Upper lobe of left lung (tissue), 4 donors: ENCODE data around the gene IAH1.

ENCODE experiments used
- POLR2A ChIP-seq, 4 donors: fragments of 450-650 bp; IDR thresholded peaks; one replicate each; pipeline ENCODE4 v1.5.1; 2016 to 2017; ENCODE audit warnings: antibody characterized with exemption in 4 of 4, mild to moderate bottlenecking in 2 of 4
- POLR2AphosphoS5 ChIP-seq, 2 donors: sonication (generic); formaldehyde crosslinking; IDR thresholded peaks; one replicate each; pipeline ENCODE4 v1.5.1; 2017; ENCODE audit warnings: antibody characterized with exemption in 2 of 2
- TF ChIP-seq, protein P1 (sequence below), 6 experiments: fragments of 450-650 bp in 4 of 6; fragments of 200-600 bp in 2 of 6; sonication (generic) in 2 of 6; IDR thresholded peaks; one replicate each; pipeline ENCODE4 v1.5.1; 2016 to 2019; ENCODE audit warnings: antibody characterized with exemption in 6 of 6

DNA sequence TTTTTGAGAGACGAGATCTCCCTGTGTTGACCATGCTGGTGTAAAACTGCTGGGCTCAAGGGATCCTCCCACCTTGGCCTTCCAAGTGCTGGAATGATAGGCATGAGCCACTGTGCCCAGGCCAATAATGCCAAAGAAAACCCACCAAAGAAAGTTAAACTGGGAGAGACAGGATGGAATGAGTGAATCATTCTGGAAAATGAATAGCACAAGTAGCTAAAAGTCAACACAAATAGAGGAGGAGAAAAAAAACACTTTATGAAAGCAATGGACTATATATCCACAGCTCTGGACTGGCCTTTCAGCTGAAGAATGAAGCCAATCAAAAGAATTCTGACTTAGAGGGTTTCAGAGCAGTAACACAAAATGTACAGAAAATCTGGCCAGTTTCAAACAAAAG is 23.9 kb downstream of the IAH1 start:
- TF ChIP-seq, protein P1, sequence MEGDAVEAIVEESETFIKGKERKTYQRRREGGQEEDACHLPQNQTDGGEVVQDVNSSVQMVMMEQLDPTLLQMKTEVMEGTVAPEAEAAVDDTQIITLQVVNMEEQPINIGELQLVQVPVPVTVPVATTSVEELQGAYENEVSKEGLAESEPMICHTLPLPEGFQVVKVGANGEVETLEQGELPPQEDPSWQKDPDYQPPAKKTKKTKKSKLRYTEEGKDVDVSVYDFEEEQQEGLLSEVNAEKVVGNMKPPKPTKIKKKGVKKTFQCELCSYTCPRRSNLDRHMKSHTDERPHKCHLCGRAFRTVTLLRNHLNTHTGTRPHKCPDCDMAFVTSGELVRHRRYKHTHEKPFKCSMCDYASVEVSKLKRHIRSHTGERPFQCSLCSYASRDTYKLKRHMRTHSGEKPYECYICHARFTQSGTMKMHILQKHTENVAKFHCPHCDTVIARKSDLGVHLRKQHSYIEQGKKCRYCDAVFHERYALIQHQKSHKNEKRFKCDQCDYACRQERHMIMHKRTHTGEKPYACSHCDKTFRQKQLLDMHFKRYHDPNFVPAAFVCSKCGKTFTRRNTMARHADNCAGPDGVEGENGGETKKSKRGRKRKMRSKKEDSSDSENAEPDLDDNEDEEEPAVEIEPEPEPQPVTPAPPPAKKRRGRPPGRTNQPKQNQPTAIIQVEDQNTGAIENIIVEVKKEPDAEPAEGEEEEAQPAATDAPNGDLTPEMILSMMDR (IDR thresholded peaks at IDR 0.05) = no peak
- no peak for TF ChIP-seq POLR2AphosphoS5 (IDR thresholded peaks at IDR 0.05)
- TF ChIP-seq POLR2A (IDR thresholded peaks at IDR 0.05) = no peak
